GM21576 (cell line): ENCODE results near the gene CDSN.
"Not testable (repeated sequence)": the region's sequence is repeated elsewhere in the genome, so short reads cannot be mapped to it uniquely, and the experiment has no call there.

Experiments
- ATAC-seq: cut with Tn5 transposase; IDR thresholded peaks from one replicate; pipeline ENCODE4 v1.9.1; 2021; ENCODE audit warnings: mild to moderate bottlenecking, moderate library complexity; ENCODE audit not compliant: unreplicated experiment

Gene CDSN

DNA sequence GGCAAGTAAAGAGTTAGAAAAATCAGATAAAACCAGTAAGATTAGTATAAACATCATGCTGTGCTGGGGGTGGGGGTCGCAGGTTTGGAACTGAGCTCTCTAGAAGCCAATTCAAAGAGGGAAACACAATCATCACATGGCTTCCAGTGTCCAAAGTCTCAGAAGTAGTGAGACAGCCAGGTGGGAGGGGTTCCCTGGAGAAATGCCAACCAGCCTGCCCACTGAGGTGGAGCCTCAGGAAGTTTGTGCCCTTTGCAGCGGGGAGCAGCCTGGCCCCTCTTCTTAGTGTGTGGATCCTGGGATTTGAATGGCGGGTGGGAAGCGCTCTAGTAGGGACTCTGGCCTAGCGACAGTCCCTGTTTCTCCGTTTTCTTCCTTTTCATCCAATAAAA lies 29.3 kb downstream of the CDSN start:
- no peak for ATAC-seq

DNA sequence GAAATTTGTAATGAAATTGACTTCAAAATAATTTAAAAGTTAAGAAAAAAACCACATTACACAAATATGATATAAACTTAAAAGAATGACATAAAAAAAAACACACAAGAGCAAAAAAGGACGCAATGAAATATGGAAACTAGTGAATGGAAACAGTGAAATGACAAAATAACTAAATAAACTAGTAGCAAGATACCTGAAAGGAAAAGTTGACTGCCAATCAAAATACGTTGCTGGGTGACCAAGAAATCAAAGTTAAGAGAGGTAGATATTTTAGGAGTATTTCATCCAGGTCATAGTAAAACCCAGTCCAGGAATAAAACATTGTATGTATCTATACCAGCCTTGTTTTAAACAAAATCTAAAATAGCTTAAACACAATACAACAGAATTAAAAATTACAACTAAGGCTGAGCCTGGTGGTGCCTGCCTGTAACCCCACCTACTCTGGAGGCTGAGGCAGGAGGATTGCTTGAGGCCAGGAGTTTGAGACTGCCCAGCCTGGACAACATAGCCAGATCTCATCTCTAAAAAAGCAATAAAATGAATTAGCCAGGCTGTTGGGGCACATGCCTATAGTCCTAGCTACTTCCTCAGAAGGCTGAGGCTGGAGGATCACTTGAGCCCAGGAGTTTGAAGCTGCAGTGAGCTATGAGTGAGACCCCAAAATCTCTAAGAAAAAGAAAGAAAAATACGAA lies 29.8 kb downstream of the CDSN start:
- ATAC-seq, result no peak

DNA sequence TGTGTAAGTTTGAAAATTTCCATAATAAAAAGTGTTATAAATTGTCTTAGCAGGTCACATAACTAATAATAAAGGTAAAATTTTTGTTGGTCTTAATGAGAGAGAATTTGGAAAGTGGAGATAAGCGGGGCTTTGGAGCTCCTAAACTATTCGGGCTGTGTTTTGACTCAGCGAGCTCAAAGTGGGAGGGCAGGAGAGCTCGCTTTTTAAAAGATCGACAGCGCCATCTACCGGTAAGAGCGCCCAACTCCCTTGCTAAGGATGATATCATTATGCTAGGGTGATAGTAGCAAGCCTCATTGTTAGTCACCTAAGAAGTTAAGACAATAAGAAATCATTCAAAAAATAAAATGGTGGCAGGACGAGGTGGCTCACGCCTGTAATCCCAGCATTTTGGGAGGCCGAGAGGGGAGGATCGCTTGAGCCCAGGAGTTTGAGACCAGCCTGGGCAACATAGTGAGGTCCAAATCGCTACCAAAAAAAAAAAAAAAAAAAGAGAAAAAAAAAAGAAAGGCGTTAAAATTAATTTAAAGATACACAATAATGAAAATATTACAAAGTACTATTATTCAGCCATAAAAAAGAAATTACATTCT lies 32.7 kb downstream of the CDSN start:
- ATAC-seq, result no peak

DNA sequence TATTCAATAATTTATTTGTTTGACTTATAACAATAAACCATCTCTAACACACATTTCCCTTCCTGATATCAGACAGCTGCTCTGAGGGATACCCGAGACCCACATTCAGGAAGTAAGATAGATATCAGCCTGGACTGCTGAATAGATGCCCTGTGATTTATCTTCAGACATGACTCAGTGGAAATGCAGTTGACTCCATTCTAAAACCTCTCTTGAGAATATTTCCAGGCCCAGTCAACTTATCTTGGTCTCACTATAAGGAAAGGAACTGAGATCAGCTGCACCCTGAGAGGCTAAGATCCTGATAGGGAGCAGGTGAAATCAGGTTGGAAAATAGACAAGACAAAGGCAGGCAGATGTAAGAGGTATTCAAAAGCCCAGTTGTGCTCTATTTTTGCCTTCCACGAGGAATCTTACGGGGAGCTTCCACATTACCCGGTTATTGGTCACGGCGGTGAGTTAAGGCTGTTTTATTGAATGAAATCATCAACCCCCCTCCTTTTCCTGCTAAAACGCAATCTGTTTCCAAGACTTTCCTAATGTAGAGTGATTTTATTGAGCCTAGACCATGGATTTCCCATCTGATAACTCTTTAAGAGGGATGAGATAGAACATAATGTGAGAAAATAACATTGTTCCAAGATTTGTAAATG lies 33.3 kb downstream of the CDSN start:
- ATAC-seq, result no peak

DNA sequence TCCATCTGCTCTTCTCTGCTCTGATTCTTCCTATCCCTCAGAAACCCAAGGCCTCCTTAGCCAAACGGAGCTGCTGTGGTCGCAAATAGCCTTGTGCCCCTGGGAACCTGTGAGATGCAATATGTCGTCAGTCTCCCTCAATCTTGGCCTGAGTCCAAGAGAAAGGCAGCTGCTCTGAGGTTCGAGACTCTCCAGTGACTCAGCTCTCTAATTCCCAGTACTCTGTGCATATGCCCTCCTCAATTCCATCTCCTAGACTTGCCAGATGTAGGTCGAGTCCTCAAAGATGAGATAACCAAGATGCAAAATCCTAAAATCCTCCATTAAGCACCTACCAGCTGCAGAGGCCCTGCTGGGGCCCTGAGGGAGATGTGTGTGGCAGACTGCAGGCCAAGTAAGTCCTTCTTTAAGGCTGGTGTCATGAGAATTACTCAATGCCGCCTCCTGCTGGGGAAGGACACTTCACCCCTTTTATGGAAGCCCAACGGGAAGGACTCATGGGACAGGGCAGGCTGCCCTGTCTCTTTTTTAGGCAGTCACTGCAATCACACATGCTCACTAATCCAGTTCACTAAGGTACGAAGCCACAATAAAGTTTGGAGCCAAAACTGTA lies 36.4 kb downstream of the CDSN start:
- ATAC-seq, result no peak

DNA sequence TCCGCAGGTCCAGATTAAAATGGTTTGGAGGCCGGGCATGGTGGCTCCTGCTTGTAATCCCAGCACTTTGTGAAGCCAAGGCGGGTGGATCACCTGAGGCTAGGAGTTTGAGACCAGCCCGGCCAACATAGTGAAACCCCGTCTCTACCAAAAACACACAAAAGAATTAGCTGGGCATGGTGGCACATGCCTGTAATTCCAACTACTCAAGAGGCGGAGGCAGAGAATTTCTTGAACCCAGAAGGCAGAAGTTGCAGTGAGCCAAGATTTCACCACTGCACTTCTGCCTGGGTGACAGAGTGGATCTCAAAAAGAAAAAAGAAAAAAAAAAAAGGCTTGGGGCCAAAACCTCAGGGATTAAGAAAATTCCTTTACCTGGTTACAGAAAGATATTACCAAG lies 38.4 kb downstream of the CDSN start:
- ATAC-seq, result no peak

DNA sequence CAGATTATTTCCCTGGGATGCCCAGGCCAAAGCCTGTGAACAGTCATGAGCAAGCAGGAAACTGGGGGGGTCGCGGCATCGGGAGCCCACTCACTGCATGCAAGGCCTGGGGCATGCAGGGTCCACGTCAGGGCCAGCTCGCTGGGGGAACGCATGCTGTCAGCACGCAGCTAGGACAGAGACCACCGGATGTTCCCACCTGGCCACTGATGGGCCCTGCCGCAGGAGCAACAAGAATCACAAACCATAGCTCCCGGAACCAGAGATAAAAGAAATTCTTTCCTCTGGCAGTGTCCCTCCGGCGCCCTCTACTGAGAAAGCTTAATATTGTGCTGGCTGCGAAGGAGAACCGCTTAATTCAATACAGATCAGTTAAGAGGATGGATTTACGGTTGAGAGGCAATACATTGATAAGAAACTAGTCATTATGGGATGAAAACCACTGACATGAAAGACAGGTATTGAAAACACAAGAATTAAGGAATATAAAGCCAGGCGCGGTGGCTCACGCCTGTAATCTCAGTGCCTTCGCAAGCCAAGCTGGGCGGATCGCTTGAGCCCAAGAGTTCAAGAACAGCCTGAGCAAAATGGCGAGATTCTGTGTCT lies 40.5 kb downstream of the CDSN start:
- ATAC-seq, result no peak

DNA sequence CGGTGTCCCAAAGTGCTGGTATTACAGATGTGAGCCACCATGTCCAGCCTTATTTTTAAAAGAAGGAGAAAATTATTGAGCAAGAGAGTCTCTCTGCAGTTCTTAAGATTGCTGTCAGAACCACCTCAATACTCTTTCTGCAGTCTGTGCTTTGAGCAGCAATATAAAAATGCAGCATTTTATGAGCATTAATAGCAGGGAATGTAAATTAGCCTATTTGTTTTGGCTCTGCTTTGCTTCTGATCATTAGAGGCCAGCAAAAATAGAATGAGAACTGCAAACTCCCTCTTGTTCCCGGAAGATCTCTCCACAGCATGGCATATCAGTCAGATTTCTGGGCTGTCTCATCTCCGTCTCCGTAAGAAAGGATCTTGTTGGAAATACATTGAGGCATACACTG lies 43.6 kb downstream of the CDSN start:
- ATAC-seq, result no peak

DNA sequence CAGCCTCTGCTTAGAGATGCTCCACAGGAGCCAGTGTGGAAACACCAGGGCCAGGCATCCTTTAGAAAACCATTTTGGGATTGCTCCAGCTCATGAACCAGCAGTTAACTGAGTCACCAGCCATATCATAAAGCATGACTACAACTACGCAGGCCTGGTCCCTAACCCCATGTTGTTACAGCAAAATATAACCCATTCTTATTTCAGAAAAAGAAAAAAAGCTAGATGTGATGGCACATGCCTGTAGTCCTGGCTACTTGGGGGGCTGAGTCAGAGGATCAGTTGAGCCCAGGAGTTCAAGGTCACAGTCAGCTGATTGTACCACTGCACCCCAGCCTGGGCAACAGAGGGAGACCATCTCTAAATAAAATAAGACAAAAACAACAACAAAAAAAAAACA lies 44.7 kb downstream of the CDSN start:
- ATAC-seq, result no peak

DNA sequence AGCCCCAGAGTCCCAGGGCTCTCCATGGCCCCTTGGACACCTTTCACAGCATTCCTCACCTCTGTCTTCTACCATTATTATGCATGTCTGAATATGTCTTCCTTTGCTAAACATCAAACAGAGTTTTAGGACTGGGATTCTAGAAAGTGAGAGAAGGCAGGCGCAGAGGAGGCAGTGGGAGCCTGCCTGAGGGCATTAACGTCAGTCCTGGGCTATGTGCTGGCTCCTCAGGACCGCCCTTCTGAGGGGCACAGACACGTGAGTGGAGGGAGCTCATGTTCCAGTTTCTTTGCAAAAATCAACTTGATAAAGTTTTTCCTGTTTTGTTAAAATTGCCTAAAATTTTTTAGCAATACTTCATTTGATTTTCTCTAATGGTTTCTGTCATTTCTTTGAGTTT lies 45.8 kb downstream of the CDSN start:
- ATAC-seq, result no peak

DNA sequence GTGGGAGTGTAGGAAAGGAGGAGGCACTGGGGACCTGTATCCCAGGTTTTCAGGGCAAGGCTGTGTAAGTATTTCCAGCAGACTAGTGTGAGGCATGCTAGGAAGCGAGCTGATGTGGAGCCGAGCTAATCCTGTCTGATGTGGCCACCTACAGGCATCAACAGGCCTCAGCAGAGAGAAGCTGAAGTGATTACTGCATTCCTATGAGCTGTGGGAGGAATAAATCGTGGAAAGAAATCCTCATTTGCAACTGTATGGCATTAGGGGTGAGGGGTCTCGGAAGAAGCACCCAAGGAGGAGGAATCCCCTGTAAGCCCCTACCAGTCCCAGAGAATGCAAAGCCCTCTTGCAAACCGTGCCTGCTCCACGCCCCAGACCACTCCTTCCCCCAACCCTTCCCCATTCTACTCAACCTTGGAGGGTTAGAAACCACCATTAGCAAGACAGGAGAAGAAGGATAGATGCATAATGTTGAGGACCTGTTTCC lies 49.5 kb downstream of the CDSN start:
- ATAC-seq, result no peak

DNA sequence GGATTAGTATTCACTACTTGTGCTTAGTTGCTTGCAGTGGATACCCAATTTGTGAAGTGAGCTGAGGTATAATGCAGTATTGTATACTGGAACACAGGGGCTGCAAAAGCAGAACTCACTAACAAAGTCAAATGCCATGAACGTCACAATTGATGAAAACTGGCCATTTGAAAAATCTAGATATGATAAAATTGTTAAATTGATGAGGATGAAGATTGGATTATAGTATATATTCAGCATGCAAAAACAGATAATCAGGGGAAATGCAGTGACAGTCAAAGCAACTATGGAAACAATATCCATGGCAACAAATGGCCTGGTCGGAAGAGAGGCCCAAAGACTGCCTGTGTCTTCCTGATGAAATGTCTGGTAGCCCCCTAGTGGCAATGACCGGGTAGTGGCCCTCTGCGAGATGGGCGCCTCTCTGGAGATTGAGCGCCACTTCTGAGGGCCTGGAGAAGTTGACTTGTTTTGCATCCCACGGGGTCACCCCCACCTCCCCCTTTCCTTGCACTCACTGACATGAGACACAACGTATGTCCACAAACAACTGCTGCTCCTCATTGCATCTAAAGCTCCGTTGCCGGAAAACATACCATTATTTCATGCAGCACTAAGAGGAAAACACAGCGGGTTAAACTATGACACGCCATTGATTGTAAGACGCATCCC lies 51.4 kb downstream of the CDSN start:
- no peak for ATAC-seq

DNA sequence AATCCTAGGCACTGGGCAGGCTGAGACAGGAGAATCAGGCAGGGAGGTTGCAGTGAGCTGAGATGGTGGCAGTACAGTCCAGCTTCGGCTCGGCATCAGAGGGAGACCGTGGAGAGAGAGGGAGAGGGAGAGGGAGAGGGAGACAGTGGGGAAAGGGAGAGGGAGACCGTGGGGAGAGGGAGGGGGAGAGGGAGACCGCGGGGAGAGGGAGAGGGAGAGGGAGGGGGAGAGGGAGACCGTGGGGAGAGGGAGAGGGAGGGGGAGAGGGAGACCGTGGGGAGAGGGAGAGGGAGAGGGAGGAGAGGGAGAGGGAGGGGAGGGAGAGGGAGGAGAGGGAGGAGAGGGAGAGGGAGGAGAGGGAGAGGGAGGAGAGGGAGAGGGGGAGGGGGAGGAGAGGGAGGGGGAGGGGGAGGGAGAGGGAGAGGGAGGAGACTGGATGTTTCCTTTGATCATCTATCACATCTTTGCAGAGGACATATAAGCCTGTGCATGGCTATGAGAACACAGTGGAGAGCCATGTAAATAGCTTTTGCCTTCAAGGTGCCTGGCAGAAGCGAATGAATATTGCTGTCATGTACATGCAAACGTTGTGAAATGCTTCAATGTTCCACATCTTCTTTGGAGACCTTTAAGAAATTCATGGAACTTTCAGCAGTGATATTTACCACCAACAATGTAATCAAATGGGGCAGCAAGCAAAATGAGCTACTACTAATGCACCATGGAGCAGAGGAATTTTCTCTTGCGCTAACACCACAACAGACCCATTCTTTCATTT lies 52.2 kb downstream of the CDSN start:
- ATAC-seq, result not testable (repeated sequence)

DNA sequence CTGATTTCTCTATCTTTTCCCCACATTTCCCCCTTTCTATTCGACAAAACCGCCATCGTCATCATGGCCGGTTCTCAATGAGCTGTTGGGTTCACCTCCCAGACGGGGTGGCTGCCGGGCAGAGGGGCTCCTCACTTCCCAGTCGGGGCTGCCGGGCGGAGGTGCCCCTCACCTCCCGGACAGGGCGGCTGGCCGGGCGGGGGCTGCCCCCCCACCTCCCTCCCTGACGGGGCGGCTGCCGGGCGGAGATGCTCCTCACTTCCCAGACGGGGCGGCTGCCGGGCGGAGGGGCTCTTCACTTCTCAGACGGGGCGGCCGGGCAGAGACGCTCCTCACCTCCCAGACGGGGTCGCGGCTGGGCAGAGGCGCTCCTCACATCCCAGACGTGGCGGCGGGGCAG lies 53.2 kb downstream of the CDSN start:
- ATAC-seq, result not testable (repeated sequence)

DNA sequence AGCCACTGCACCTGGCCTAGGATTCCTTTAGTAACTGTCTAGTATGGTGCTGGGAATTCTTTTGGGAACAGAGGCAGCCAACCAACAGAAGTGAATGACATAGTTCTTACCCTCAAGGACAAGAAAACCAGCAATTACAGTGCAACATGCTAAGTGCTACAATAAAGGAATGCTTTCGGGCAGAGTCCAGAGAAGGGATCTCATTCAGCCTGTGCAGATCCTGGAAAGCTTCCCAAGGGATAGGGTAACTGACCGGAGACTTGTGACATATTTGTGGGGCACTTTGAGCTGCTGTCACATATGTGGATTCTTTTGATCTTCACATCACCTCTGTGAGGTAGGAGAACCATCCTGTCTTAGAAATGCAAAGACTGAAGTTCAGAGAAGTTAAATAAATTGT lies 54.7 kb downstream of the CDSN start:
- ATAC-seq, result no peak
